GM21576 (cell line): ENCODE measurements around the gene UBE2E1.
"Not testable (repeated sequence)": the region's sequence is repeated elsewhere in the genome, so short reads cannot be mapped to it uniquely, and the experiment has no call there.

Experiments
- ATAC-seq: cut with Tn5 transposase; IDR thresholded peaks from one replicate; pipeline ENCODE4 v1.9.1; 2021; ENCODE audit warnings: mild to moderate bottlenecking, moderate library complexity; ENCODE audit not compliant: unreplicated experiment

The UBE2E1 gene

DNA sequence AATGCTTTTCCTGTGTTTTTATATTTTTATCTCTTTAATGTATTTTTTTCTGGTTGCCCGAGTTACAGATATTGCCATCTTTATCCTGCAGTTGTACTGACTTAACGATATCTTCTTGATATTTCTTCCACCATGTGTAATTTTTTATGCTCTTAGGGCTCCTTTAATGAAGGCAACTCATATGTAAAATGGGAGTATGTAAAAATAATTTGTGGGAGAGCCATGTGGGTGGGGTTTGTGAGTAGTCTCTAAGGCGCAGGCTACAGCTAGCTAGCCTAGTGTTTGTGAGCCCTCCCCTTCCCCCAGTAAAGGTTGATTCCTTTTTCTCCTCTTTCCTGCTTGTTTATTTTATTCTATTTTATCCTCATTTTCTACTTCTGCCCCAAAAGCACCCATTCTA is 38.1 kb downstream of the UBE2E1 start:
- no peak for ATAC-seq

DNA sequence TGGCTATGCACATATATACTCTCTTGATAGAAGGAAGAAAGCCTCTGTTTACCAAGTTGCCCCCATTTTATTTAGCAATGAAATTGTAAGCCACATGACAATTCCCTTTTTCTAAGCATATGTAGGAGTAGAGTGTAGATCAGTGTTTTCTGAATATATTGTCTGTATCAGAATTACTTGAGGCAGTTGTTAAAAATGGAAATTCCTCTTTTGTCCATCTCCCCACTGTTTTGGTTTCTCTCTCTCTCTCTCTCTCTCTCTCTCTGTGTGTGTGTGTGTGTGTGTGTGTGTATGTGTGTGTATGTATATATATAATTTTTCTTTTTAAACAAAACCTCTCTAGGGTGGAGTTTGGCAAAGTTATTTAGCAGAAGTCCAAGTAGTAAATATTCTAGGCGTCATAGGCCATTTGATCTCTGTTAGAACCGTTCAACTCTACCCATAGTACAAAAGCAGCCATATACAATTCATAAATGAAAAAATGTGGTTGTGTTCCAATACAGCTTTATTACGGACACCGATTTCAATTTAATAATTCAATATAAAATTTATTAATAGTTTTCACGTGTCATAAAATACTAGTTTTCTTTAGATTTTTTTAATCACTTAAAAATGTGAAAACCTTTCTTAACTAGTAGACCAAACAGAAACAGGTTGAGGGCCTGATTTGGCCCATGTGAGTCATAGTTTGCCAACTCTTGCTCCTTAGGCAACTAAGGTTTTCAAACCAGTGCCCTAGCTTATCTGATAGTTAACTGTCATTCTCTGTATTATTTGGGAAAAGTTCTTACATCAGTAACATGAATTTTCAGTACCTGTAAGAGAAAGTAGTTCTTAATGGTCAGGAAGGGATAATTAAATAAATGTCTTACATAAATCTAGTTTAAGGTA is 39.8 kb downstream of the UBE2E1 start:
- ATAC-seq, result no peak

DNA sequence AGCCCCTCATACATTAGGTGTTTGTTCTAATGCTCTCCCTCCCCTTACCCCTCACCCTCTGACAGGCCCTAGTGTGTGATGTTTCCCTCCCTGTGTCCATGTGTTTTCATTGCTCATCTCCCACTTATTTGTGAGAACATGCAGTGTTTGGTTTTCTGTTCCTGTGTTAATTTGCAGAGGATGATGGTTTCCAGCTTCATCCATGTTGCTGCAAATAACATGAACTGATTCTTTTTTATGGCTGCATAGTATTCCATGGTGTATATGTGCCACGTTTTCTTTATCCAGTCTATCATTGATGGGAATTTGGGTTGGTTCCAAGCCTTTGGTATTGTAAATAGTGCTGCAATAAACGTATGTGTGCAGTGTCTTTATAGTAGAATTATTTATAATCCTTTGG is 43.7 kb downstream of the UBE2E1 start:
- ATAC-seq, result not testable (repeated sequence)

DNA sequence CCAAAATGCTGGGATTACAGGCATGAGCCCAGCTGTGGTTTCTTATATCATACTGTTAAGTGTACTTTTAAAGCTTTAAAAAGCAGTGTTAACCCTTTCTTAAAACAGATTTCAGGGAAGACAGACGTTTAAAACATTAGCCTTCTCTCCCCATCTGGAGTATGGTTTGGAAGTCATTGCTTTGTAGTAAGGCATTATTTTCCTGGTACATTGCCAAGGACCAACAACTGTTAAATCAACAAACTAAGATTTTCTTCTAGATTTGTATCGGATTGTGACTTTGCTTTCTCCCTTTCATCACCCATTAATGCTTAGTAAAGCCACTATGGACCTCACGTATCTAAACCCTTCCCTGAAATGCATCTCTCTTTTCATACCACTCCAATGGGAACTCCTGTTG is 50.5 kb downstream of the UBE2E1 start:
- no peak for ATAC-seq

DNA sequence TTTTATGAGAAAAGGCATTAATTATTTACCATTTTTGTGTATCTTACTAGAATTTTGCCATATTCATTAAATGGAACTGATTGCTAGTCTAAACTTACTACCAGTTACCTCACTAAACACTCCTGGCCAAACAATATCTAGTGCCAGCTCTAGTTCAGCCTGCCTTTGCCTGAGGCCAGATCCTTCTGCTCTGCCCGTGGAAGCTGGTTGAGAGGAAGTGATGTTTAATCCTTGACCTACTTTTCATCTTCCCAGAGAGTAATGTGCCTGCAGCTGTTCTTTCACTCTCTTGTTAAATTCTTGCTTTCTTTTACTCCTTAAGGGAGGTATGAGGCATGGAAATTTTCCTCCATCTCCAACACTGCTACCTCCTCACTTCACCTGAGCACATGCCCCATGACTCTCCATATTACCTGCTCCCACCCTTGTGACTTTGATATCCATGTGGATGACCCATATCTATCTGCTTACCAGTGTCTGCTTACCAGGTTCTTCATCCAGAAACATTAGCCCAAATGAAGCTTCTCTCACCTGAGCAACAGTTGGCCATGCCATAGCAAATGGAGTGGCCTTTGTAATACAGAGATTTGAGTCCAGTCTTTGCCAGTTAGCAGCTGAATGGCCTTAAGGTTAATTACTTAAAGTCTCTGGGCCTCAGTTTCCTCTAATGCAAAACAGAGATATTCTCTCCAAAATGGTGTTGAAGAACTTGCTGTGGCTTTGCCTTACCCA is 53.4 kb downstream of the UBE2E1 start:
- ATAC-seq, result no peak

DNA sequence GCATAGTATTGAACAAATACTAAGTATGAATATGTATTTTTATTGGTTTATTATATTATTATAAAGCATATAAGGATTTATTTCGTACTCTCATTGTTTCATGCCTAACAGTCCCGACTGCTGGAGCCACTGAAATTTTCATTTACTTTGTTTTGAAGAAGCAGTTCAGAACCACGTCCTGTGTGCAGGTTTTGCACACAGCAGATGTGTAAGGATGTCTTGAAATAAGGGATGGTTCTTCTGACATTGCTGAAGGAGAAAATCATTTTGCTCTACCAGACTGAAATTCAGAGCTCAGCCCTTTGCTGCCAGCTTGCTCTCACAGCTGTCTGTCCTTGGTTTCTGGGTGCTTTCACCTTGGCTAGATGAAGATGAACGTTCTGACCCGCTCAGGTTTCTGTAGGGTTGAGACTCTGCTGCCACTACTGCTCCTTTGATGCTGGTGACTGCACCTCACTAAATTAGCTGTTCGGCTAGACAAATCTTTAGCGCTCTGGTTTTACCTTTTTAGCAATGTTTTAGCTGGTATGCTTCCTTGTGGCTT is 54.2 kb downstream of the UBE2E1 start:
- ATAC-seq, result no peak

DNA sequence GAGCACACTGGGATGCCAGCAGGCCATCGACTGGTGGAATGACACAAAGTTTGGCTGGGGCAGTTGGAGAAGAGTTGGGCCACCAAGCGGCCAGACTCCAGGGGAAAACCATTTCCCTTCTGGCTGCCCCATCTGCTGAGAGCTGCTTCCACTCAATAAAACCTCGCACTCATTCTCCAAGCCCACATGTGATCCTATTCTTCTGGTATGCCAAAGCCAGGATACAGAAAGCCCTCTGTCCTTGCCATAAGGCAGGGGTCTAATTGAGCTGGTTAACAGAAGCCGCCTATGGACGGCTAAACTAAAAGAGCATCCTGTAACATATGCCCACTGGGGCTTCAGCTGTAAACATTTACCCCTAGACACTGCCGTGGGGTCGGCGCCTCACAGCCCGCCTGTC is 55.9 kb downstream of the UBE2E1 start:
- ATAC-seq, result no peak

DNA sequence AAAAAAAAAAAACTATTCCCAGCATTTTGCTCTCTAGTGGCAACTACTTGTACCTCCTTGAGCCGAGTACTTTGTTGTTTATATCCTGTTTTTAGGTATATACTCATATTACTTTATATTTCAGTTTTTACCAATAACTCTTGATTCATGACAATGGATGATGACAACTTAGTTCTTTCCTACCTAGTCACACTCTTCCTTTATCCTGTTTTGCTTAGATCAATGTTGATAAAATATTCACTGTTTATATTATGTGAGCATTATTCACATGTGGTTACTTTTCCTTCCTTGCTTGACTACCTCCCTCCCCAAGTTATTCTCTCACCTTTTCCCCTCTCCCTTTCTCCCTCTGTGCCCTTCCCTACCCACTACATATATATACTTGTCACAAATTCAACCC is 57.3 kb downstream of the UBE2E1 start:
- ATAC-seq, result no peak

DNA sequence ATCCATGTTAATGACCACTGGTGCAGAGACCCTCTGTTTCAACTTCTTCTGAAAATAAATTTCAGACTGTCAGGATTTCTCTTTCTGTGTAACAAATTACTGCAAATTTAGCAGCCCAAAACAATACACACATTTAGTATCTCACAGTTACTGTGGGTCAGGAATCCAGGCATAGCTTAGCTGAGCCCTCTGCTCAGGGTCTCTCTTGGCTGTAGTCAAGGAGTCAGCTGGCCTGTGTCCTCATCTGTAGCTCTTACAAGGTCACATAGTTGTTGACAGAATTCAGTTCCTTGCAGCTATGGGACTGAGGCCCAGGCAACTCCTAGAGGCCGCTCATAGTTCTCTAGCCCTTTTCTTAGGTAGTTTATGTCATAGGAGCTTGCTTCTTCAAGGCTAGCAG is 59.2 kb downstream of the UBE2E1 start:
- no peak for ATAC-seq

DNA sequence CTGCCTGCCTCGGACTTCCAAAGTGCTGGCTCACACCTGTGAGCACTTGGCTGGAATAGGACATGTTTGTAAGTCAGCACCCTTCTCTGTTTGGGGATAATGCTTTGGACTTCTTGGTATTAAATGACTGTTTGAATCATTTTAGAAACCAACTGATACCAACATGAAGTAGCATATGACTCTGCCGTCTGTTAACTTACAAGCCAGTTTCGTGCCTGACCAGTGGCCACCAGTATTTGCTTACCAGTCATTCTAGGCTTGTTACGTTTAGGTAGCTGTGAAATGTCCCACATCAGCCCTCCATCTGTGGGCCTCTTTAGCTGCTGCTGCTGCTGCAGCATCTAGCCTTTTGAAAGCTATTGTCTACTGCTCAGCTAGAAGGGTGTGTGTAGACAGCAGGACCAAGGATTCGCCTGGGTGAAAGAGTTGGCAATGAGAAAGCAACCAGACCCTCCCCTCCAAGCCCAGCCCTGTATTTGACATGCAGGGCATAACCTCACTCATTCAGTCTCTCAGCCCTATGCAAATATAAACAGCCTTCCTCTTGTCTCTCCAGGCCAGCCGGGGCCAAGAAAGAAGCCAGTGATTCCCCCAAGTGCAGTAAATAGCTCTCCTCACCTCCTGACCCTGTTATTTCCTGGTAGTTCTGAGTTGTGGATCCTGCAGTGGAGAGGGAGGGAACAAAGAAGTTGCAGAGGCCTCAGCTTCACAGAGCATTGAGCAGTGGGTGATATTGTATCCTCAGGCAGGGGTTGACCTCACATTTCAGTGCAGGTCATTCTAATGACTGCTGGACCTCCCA is 60.0 kb downstream of the UBE2E1 start:
- ATAC-seq, result peak; percentile 81

DNA sequence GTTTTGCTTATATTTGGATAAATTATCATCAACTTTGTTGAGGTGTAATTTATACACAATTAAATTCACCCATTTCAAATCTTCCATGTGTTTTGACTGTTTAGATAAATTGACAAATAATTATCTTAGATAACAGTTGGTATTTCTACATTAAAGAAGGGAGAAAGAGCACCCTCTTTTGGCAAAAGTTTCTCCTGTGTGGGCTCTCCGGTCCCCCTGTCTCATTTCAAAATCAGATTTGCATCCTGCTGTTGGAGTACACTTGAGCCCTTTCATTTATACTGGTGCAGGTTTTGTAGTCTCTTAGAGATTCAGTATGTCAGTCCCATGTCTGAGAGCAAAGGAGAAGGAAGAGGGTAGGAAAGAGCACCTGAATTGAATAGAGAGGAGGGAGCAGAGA is 61.6 kb downstream of the UBE2E1 start:
- ATAC-seq, result no peak

DNA sequence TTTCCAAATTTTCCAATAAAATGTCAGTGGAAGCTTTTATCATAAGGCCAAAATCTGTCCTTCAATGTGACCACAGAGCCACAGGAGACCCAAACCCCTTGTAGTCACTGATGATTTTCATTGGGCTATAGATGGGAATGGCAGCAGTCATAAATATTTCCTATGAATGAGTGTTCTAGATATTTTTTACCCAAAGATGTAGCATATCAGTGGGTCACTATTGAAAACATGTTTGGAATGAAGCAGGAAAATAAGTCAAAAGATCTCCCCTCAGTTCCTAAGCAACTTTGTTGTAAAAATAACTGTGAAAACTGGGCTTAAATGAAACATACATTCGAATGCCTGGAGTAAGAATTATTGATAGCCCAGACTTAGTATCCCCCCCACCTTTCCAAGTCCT is 62.1 kb downstream of the UBE2E1 start:
- no peak for ATAC-seq

DNA sequence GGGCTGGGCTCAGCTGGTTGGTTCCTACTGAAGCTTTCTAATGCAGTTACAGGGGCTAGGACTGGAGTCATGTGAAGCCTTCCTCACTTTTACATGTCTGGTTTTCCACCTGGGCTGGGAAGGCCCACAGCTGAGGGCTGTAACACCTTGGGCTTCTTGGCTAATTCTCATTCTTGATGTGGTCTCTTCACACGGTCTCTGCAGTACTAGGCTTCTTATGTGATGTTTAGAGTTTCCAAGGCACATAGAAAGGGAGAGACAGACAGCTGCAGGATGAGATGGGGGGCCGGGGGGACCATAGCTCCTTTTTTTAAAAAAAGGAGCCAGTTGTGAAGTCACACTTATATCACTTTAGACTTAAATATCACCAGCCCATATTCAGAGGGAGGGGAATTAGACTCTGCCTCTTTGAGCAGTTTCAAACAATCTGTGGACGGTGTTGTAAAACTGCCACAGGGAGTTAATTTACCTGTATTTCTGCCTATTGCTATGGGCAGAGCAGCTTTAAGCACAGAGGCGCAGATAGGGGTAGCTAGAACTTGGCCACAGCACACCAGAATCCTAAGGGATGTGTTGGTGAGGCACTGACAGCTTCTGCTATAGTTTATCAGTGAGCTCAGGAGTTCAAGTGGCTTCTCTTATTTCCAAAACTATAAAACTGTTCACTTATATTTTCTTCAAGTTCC is 64.4 kb downstream of the UBE2E1 start:
- ATAC-seq, result no peak

DNA sequence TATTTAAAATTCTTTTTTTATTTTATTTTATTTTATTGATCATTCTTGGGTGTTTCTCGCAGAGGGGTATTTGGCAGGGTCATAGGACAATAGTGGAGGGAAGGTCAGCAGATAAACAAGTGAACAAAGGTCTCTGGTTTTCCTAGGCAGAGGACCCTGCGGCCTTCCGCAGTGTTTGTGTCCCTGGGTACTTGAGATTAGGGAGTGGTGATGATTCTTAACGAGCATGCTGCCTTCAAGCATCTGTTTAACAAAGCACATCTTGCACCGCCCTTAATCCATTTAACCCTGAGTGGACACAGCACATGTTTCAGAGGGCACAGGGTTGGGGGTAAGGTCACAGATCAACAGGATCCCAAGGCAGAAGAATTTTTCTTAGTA is 64.9 kb downstream of the UBE2E1 start:
- ATAC-seq, result not testable (repeated sequence)

DNA sequence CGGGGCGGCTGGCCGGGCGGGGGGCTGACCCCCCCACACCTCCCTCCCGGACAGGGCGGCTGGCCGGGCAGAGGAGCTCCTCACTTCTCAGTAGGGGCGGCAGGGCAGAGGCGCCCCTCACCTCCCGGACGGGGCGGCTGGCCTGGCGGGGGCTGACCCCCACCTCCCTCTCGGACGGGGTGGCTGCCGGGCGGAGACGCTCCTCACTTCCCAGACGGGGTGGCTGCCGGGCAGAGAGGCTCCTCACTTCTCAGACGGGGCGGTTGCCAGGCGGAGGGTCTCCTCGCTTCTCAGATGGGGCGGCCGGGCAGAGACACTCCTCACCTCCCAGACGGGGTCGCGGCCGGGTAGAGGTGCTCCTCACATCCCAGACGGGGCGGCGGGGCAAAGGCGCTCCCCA is 65.6 kb downstream of the UBE2E1 start:
- ATAC-seq, result not testable (repeated sequence)

DNA sequence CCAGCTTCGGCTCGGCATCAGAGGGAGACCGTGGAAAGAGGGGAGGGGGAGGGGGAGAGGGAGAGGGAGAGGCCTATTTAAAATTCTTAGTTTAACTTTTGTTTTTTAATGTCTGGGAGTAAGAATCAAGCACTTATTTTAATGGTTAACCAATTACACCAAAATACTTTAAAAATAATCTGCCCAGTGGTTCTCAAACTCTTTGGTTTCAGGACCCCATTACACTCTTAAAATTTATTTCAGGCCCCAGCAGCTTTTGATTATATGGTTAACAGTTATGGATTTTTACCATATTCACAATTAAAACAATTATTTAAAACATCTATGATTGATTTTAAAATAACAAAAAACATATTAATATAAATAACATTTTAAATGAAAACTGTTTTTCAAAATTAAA is 66.6 kb downstream of the UBE2E1 start:
- no peak for ATAC-seq

DNA sequence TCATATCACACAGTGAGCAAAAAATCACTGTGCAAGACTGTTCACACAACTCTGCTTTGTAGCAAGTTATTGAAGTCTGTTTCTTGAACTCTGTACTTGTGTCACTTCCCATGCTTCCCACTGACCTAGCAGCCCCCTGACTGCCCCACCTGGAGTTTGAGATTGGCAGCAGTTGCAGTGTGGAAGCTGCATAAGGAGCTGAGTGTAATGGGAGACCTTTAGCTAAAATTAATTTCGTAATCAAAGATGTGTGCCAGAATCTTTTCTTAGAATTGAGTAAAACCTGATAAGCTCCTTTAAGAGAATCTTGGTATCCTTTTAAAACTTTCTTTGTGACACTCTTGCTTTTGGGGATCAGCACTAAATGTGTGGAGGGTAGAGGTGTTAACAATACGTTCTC is 68.2 kb downstream of the UBE2E1 start:
- ATAC-seq, result no peak

DNA sequence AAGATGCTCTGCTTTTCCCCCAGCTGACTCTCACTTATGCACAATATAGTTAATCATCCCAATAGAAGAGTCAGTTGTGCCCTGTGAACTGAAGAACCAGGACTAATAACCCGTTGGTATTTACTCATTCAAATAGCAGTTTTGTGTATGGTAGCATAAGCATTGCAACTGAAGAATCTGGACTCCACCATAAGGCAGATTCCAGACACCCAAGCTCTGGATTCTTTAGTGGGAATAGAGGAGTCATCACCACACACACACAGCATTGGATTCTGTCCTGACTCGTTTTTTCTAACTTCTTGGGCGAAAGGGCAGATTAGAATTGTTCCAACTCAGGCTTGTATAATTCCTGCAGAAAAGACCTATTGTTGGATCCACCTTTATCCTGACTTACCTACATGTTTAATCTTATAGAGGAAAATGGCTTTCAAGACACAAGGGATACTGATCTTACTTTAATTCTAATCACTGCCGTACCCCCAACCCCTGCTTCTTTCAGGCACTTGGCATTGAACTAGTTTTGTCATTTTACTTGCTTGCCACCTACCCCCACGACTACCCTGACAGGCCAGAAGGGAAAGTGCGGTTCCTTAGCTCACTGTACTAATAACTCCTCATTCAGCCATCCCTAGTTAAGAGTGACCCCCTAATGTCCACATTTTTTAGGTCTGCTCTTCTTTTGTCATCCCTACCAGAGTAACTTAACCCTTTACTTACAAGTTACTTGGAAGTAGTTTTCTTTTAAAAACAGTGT is 68.8 kb downstream of the UBE2E1 start:
- no peak for ATAC-seq

DNA sequence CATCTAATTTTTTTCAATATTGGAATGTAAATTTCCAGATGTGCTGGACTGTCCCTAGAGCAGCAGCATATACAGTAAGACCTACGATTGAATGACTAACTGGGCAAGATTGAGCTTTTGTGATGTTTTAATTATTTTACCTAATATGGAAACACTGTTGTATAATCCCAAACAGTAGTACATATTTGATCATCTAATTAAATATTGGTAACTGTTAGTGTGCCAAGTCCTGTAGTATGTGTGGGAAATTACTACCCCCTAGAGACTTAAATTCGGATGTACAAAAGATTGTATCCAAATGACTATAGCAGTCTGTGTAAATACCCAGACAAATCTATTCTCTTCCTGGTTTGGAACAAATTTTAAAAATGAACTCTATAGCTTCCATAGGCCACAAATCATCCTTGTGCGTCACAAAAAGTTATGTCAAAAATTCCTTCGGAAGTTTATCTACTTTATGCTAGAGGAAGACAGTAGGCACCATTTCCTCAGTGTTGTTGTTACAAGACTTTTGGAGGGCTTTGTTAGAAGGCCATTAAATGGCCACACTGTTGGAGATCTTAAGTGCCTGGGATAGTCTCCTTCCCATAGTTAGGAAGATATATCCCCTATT is 69.5 kb downstream of the UBE2E1 start:
- no peak for ATAC-seq

DNA sequence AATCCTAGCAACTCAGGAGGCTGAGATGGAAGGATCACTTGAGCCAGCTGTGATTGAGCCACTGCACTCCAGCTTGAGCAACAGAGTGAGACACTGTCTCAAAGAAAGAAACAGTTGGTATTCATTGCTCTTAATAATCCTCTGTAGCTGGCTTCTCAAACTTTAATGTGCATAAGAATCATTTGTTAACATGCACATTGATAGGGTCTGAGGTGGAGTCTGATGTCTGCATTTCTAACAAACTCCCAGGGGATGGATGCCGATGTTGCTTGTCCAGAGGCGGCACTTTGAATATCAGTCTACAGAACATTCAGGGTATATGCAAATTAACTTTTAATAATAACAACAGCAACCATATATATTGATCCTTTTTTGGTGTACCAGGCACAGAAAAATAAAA is 71.2 kb downstream of the UBE2E1 start:
- ATAC-seq, result no peak
